GM12878 (cell line): ENCODE measurements around the gene CDC14B. TPM values are rescaled to one million over a fixed set of nuclear protein-coding genes. Genes with fewer than 3 reads are reported as not detected.

Experiments
- ATAC-seq: fragments of 200-7000 bp; cut with Tn5 transposase; 3 replicates; pipeline ENCODE4 v1.9.1; 2020; ENCODE audit warnings: mild to moderate bottlenecking, moderate library complexity
- BruUV-seq: library from RNA; stranded (reverse); fragments of 400-500 nt; replicated peaks from 2 replicates; lab custom pipeline; 2021; lab: Mats Ljungman, UMichigan
- CTCF ChIA-PET: fragments of 300-600 bp; sonication (Branson Sonifier 250); formaldehyde crosslinking; extraction: SDS; loops from one replicate; lab custom pipeline; 2021; ENCODE audit warnings: inconsistent platforms; lab: Yijun Ruan, JAX
- POLR2A ChIA-PET: fragments of 350-600 bp; formaldehyde crosslinking; extraction: SDS; loops from one replicate; lab custom pipeline; 2021; ENCODE audit warnings: inconsistent platforms; lab: Charles Lee
- RAD21 ChIA-PET: fragments of 300-600 bp; sonication (Branson Sonifier 250); formaldehyde crosslinking; loops from one replicate; lab custom pipeline; 2023; ENCODE audit warnings: antibody characterized with exemption; ENCODE audit not compliant: unreplicated experiment; lab: Charles Lee
- SMC1A ChIA-PET: fragments of 300-600 bp; sonication (Branson Sonifier 250); formaldehyde crosslinking; loops from one replicate; lab custom pipeline; 2023; ENCODE audit not compliant: unreplicated experiment, uncharacterized antibody; lab: Charles Lee
- DNase-seq: peaks from one replicate; pipeline ENCODE4 v3.0.0-alpha.2; 2011; ENCODE audit warnings: low read depth, low spot score
- FAIRE-seq: peaks from 3 replicates; lab custom pipeline; 2011; peaks lifted over from hg19 to GRCh38; lab: Jason Lieb, UNC
- H2AFZ ChIP-seq: 2 replicates; pipeline ENCODE4 v1.6.0; 2011; ENCODE audit warnings: low read depth, low read length, control low read depth; ENCODE audit not compliant: control insufficient read depth
- H3K27ac ChIP-seq: 2 replicates; pipeline ENCODE4 v1.5.1; 2011; ENCODE audit warnings: control low read depth; ENCODE audit not compliant: control insufficient read depth, insufficient read depth
- H3K27me3 ChIP-seq, 2 experiments: replicated peaks in 1 of 2; 2 replicates each; pipeline versions ENCODE4 v1.6.0 to v1.6.1; 2011; ENCODE audit warnings: low read length in 1 of 2; ENCODE audit not compliant: control insufficient read depth in 2 of 2, insufficient read depth in 2 of 2
- H3K36me3 ChIP-seq, 2 experiments: 2 replicates each; pipeline ENCODE4 v1.5.1; 2011; ENCODE audit warnings: low read length in 1 of 2; ENCODE audit not compliant: control insufficient read depth in 2 of 2, insufficient read depth in 2 of 2
- H3K4me1 ChIP-seq: 2 replicates; pipeline ENCODE4 v1.6.1; 2011; ENCODE audit warnings: mild to moderate bottlenecking, low read length, moderate library complexity, mixed read lengths; ENCODE audit not compliant: control insufficient read depth, insufficient read depth
- H3K4me2 ChIP-seq: 2 replicates; pipeline ENCODE4 v1.6.0; 2011; ENCODE audit warnings: control low read depth; ENCODE audit not compliant: control insufficient read depth, insufficient read depth
- H3K4me3 ChIP-seq: fragments of 200-600 bp; sonication (generic); 2 replicates; pipeline ENCODE4 v1.5.1; 2016
- H3K79me2 ChIP-seq: 2 replicates; pipeline ENCODE4 v1.6.0; 2011; ENCODE audit warnings: low read length; ENCODE audit not compliant: control insufficient read depth, insufficient read depth
- H3K9ac ChIP-seq: 2 replicates; pipeline ENCODE4 v1.8.0; 2011; ENCODE audit warnings: low read length, control low read depth, mixed read lengths; ENCODE audit not compliant: control insufficient read depth, insufficient read depth
- H3K9me3 ChIP-seq: replicated peaks from 3 replicates; pipeline ENCODE4 v1.5.1; 2011; ENCODE audit warnings: mild to moderate bottlenecking, low read length; ENCODE audit not compliant: control insufficient read depth, insufficient read depth
- H4K20me1 ChIP-seq: 2 replicates; pipeline ENCODE4 v1.6.0; 2011; ENCODE audit not compliant: control insufficient read depth, insufficient read depth
- ASH2L ChIP-seq: fragments of 300-600, 200-600 bp; sonication (generic); IDR thresholded peaks from 2 replicates; pipeline ENCODE4 v1.6.1; 2017; ENCODE audit warnings: low read depth, mild to moderate bottlenecking, borderline replicate concordance
- E4F1 ChIP-seq: fragments of 450-650 bp; IDR thresholded peaks from 2 replicates; pipeline ENCODE4 v1.6.1; 2018; ENCODE audit warnings: borderline replicate concordance, mild to moderate bottlenecking; ENCODE audit not compliant: partially characterized antibody
- EED ChIP-seq: sonication (generic); IDR thresholded peaks from 2 replicates; pipeline ENCODE4 v1.6.1; 2016; ENCODE audit warnings: antibody characterized with exemption, low read depth
- GATAD2B ChIP-seq: fragments of 450-650 bp; conservative IDR thresholded peaks from 2 replicates; pipeline ENCODE4 v1.6.1; 2017; ENCODE audit warnings: low read depth, mild to moderate bottlenecking, moderate library complexity
- MLLT1 ChIP-seq: fragments of 450-650 bp; IDR thresholded peaks from 2 replicates; pipeline ENCODE4 v1.6.1; 2016; ENCODE audit warnings: mild to moderate bottlenecking
- NFYA ChIP-seq: IDR thresholded peaks from 2 replicates; pipeline ENCODE4 v1.6.1; 2011; ENCODE audit warnings: low read depth, mild to moderate bottlenecking, low read length, improper control_type of control experiment, borderline replicate concordance
- PKNOX1 ChIP-seq: fragments of 450-650 bp; IDR thresholded peaks from 2 replicates; pipeline ENCODE4 v1.6.1; 2016; ENCODE audit warnings: mild to moderate bottlenecking
- TARDBP ChIP-seq: IDR thresholded peaks from 2 replicates; pipeline ENCODE4 v1.6.1; 2016; ENCODE audit warnings: borderline replicate concordance
- ZNF687 ChIP-seq: fragments of 450-650 bp; IDR thresholded peaks from 2 replicates; pipeline ENCODE4 v1.6.1; 2017; ENCODE audit warnings: mild to moderate bottlenecking, moderate library complexity
- WGBS: methylation state at CpG from one replicate; pipeline ENCODE4 v1.1.6; 2016; ENCODE audit warnings: low lambda C conversion rate; ENCODE audit not compliant: insufficient replicate concordance, insufficient coverage; ENCODE audit errors: missing lambda C conversion rate; 5-methylcytosine and 5-hydroxymethylcytosine counted together
- in situ Hi-C: fragments of 300-500 bp; cut with MboI; formaldehyde crosslinking; loops from 9 replicates; pipeline ENCODE4 v1.14.3; 2018; ENCODE audit warnings: mixed read lengths
- intact Hi-C: fragments of 100-400 bp; cut with micrococcal nuclease; formaldehyde crosslinking; loops from one replicate; pipeline ENCODE4 v1.14.2; 2022; ENCODE audit not compliant: unreplicated experiment
- polyA plus RNA-seq, 11 experiments: library from polyadenylated mRNA; depleted of rRNA in 4 of 11; unstranded in 6 of 11; stranded (reverse) in 5 of 11; fragments of >200 nt; fragmentation: Nextera tagmentation in 4 of 11; fragmentation: Illumina TruSeq in 1 of 11; extraction: Ambion mirVana in 4 of 11; extraction: Trizol in 1 of 11; gene quantifications; 1 replicate in 1 of 11; 2 replicates in 10 of 11; pipeline versions ENCODE4 v1.2.1 to v1.2.3, GENCODE V29; 2011 to 2016; ENCODE audit warnings: inconsistent platforms in 2 of 11, missing spikeins in 2 of 11, low read depth in 1 of 11
- total RNA-seq, 4 experiments: library from RNA; depleted of rRNA in 3 of 4; stranded (reverse); fragments of >200 nt in 3 of 4; fragmentation: Illumina TruSeq in 1 of 4; extraction: Trizol in 1 of 4; gene quantifications; 2 replicates each; pipeline versions ENCODE4 v1.2.1 to v1.2.3, GENCODE V29; 2013 to 2021

The CDC14B gene
- total and polyA plus RNA-seq, 10 of the 15 experiments (the other 5 are each of a cell fraction or from before 2014, with no cell fraction given), result 3.7 to 11.7 (median 6.2) TPM

- TF ChIP-seq PKNOX1 (no peak), ASH2L (no peak), EED (no peak)
Observed at GRCh38 chr9:96619491-96620180, at the start of gene CDC14B (continued).

- WGBS, result 59% methylated on average over 20 of the region's 20 CpGs
- intact Hi-C loops, result loop anchor here (10.0 kb wide), 1 partner anchor 434 kb away; no protein-coding TSS in a partner anchor
- Histone ChIP-seq H4K20me1 (no peaks in the 10 kb centered on the region), H2AFZ (no peak overlapping the region), H3K4me3 (no peak overlapping the region), H3K27ac (no peak overlapping the region), H3K4me2 (no peak overlapping the region), H3K79me2 (no peaks in the 10 kb centered on the region), H3K9me3 (no peaks in the 10 kb centered on the region; the same call in 2 of the 3 replicates), H3K27me3 (no peaks in the 10 kb centered on the region), H3K9ac (no peak overlapping the region), H3K4me1 (no peaks in the 10 kb centered on the region), H3K36me3 (no peaks in the 10 kb centered on the region)
- ChIA-PET POLR2A (interaction anchor here (0.6 kb wide), 1 partner anchor 738 kb away, joined by 3 read pairs; no protein-coding TSS in a partner anchor), RAD21 (interaction anchor here (0.5 kb wide), 1 partner anchor 105 kb away, joined by 3 read pairs; no protein-coding TSS in a partner anchor), SMC1A (interaction anchor here (3.1 kb wide), 1 partner anchor 342 kb away, joined by 30 read pairs; no protein-coding TSS in a partner anchor), CTCF (interaction anchor here (1.4 kb wide), 1 partner anchor 227 kb away, joined by 4 read pairs; no protein-coding TSS in a partner anchor)
- ATAC-seq (no peak), DNase-seq (no peak), FAIRE-seq (no peak)
- BruUV-seq, result no TSS peak
- in situ Hi-C loops, result no loop called here
- TF ChIP-seq NFYA (no peak), MLLT1 (no peak), GATAD2B (no peak), ZNF687 (no peak), TARDBP (no peak), E4F1 (no peak)
Observed at GRCh38 chr9:96668868-96669534, 49.4 kb upstream of the CDC14B start.
